Duodenal mucosa (tissue), 2 donors: ENCODE measurements around the gene ARHGAP44.

Experiments
- H3K27ac ChIP-seq: one replicate; pipeline ENCODE4 v1.7.0; 2013; ENCODE audit warnings: low read depth, low read length
- H3K27me3 ChIP-seq, 2 donors: one replicate each; pipeline ENCODE4 v1.7.0; 2013; ENCODE audit warnings: low read length in 2 of 2, control low read depth in 1 of 2; ENCODE audit not compliant: insufficient read depth in 2 of 2, control insufficient read depth in 1 of 2
- H3K36me3 ChIP-seq, 2 donors: one replicate each; pipeline ENCODE4 v1.7.0; 2013; ENCODE audit warnings: low read length in 2 of 2, control low read depth in 1 of 2; ENCODE audit not compliant: insufficient read depth in 2 of 2, control insufficient read depth in 1 of 2
- H3K4me1 ChIP-seq, 2 donors: one replicate each; pipeline ENCODE4 v1.7.0; 2013; ENCODE audit warnings: low read length in 2 of 2, control low read depth in 1 of 2; ENCODE audit not compliant: insufficient read depth in 2 of 2, control insufficient read depth in 1 of 2
- H3K4me3 ChIP-seq, 2 donors: one replicate each; pipeline ENCODE4 v1.7.0; 2013; ENCODE audit warnings: low read length in 2 of 2, low read depth in 1 of 2
- H3K9ac ChIP-seq, 2 donors: one replicate each; pipeline ENCODE4 v1.7.0; 2013; ENCODE audit warnings: low read length in 2 of 2, low read depth in 1 of 2
- H3K9me3 ChIP-seq, 2 donors: one replicate each; pipeline ENCODE4 v1.7.0; 2013; ENCODE audit warnings: low read length in 2 of 2, control low read depth in 1 of 2; ENCODE audit not compliant: control insufficient read depth in 1 of 2

Gene ARHGAP44

DNA sequence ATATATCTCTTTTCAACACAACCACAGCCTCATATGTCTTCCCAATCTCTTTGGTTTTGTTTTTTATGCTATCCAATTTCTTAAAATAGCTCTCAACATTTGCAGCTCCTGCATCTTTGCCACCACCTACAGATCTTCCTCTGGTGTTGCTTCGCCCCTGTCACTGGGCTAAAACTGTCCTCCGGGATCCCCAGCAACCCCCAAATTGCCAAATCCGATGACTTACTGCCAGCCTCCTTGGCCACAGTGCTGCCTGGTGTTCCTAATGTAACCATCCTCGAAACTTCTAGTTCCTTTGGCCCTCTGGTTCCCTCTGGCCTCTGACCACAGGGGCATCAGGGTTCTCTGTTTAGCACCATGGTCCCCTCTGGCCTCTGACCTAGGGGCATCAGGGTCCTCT lies 157.7 kb downstream of the ARHGAP44 start:
- H3K4me3 ChIP-seq = no peak overlapping the region
- no peak overlapping the region for H3K27ac ChIP-seq
- H3K4me1 ChIP-seq = no peaks in the 10 kb centered on the region
- no peaks in the 10 kb centered on the region for H3K9me3 ChIP-seq
- no peak overlapping the region for H3K9ac ChIP-seq
- peaks cover 9 to 23% of the 10 kb centered on the region in 2 donors for H3K36me3 ChIP-seq
- H3K27me3 ChIP-seq = no peaks in the 10 kb centered on the region

- Histone ChIP-seq H3K9ac (no peak overlapping the region), H3K4me3 (no peak overlapping the region), H3K9me3 (peaks cover 0 to 4% of the 10 kb centered on the region in 2 donors), H3K36me3 (peaks cover 23 to 47% of the 10 kb centered on the region in 2 donors), H3K27ac (no peak overlapping the region), H3K4me1 (no peaks in the 10 kb centered on the region), H3K27me3 (no peaks in the 10 kb centered on the region)
These were observed 162.7 kb downstream of the ARHGAP44 start for GRCh38 chr17:12952012-12952411.

GRCh38 chr17:12953156-12953555 lies 163.9 kb downstream of the ARHGAP44 start:
- Histone ChIP-seq H3K4me1 (no peaks in the 10 kb centered on the region), H3K27me3 (no peaks in the 10 kb centered on the region), H3K36me3 (peaks cover 32 to 50% of the 10 kb centered on the region in 2 donors), H3K4me3 (no peak overlapping the region), H3K9ac (no peak overlapping the region), H3K27ac (no peak overlapping the region), H3K9me3 (peaks cover 0 to 15% of the 10 kb centered on the region in 2 donors)

- peaks cover 0 to 16% of the 10 kb centered on the region in 2 donors for H3K9me3 ChIP-seq
- H3K9ac ChIP-seq = no peak overlapping the region
- H3K27ac ChIP-seq = no peak overlapping the region
- peaks cover 26 to 55% of the 10 kb centered on the region in 2 donors for H3K36me3 ChIP-seq
- H3K4me1 ChIP-seq = no peaks in the 10 kb centered on the region
- H3K27me3 ChIP-seq = no peaks in the 10 kb centered on the region
- H3K4me3 ChIP-seq = no peak overlapping the region
These were observed 166.2 kb downstream of the ARHGAP44 start for GRCh38 chr17:12955521-12955920.

DNA sequence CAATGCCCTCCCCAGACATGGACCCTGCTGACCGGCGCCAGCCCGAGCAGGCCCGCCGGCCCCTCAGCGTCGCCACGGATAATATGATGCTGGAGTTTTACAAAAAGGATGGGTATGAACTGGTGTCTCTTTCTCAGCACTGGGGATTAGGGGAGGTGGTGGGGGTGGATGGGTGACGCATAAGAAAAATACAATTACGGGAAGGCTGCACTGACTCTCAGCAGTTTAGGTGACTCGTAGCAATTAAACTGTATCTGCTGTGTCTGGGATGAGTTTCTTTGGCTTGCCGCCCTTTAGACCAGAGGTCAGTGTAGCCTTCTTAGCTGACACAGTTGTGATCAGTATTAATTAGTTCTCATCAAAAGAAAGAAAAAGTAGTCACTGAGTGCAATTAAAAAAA lies 169.5 kb downstream of the ARHGAP44 start:
- H3K36me3 ChIP-seq = peaks cover 22 to 45% of the 10 kb centered on the region in 2 donors
- H3K4me1 ChIP-seq = no peaks in the 10 kb centered on the region
- no peaks in the 10 kb centered on the region for H3K27me3 ChIP-seq
- H3K4me3 ChIP-seq = no peak overlapping the region
- H3K9ac ChIP-seq = no peak overlapping the region
- peaks cover 0 to 16% of the 10 kb centered on the region in 2 donors for H3K9me3 ChIP-seq
- no peak overlapping the region for H3K27ac ChIP-seq

- H3K4me1 ChIP-seq = no peaks in the 10 kb centered on the region
- H3K27ac ChIP-seq = no peak overlapping the region
- no peak overlapping the region for H3K9ac ChIP-seq
- H3K9me3 ChIP-seq = peaks cover 0 to 16% of the 10 kb centered on the region in 2 donors
- H3K4me3 ChIP-seq = no peak overlapping the region
- no peaks in the 10 kb centered on the region for H3K27me3 ChIP-seq
- peaks cover 22 to 40% of the 10 kb centered on the region in 2 donors for H3K36me3 ChIP-seq
These were observed 170.1 kb downstream of the ARHGAP44 start for GRCh38 chr17:12959441-12959840.

DNA sequence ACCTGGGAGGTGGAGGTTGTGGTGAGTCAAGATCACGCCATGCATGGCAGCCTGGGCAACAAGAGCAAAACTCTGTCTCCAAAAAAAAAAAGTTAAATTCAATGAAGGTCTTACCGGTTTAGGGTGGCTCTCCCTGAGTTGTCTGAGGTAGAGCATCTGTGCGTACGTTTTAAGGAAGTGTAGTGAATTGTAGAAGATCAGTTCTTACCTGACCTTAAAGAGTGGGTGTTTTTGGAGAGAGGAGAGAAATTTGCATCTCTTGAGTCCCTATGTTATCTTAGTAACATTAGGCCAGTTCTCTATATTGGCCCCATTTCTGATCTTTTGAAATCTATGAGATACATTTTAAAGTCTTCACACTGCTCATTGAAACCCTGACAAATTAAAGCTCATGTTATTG lies 172.4 kb downstream of the ARHGAP44 start:
- peaks cover 0 to 12% of the 10 kb centered on the region in 2 donors for H3K9me3 ChIP-seq
- no peak overlapping the region for H3K9ac ChIP-seq
- H3K36me3 ChIP-seq = peaks cover 13 to 25% of the 10 kb centered on the region in 2 donors
- no peaks in the 10 kb centered on the region for H3K4me1 ChIP-seq
- no peaks in the 10 kb centered on the region for H3K27me3 ChIP-seq
- H3K4me3 ChIP-seq = no peak overlapping the region
- H3K27ac ChIP-seq = no peak overlapping the region

GRCh38 chr17:12963505-12963904 lies 174.2 kb downstream of the ARHGAP44 start:
- no peak overlapping the region for H3K9ac ChIP-seq
- H3K27me3 ChIP-seq = no peaks in the 10 kb centered on the region
- H3K9me3 ChIP-seq = no peaks in the 10 kb centered on the region
- no peak overlapping the region for H3K27ac ChIP-seq
- H3K4me1 ChIP-seq = no peaks in the 10 kb centered on the region
- H3K4me3 ChIP-seq = no peak overlapping the region
- peaks cover 0 to 9% of the 10 kb centered on the region in 2 donors for H3K36me3 ChIP-seq

DNA sequence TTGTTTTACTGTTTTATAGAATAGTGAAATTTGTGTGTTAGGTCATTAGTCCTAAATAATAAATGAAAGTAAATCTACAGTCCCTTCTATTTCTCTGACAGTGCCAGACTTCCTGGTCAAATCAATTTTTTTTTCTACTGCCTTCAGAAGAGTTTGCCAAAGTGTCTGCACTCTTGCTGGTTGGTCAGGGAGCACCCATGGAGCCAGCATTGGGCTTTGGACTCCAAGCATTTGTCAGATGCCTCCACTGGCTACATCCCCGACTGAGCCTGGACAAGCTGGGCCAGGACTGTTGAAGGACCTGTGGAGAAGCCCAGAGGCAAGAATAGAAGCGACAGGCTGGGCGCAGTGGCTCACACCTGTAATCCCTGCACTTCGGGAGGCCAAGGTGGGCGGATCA lies 174.9 kb downstream of the ARHGAP44 start:
- no peaks in the 10 kb centered on the region for H3K27me3 ChIP-seq
- H3K36me3 ChIP-seq = peaks cover 0 to 2% of the 10 kb centered on the region in 2 donors
- H3K4me3 ChIP-seq = no peak overlapping the region
- H3K9me3 ChIP-seq = no peaks in the 10 kb centered on the region
- no peaks in the 10 kb centered on the region for H3K4me1 ChIP-seq
- no peak overlapping the region for H3K27ac ChIP-seq
- H3K9ac ChIP-seq = no peak overlapping the region

DNA sequence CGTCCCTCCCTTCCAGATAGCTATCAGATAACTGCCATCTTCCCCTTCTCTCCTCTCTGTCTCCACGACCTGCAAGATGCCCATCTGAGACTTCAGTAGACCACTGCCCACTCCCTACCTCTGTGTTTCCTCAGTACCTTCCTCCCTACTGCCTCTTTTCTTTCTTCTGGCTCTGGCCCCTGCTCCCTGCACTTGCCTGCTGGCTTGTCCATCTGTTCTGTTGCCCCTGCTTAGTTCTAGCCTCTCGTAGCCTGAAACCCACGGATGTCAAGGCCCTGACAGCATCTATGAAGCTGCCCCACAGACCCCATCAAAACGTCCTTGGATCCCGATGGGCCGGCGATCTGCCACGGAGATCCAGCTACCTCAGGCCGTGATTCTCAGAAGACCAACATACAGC lies 175.5 kb downstream of the ARHGAP44 start:
- Histone ChIP-seq H3K36me3 (no peaks in the 10 kb centered on the region), H3K27me3 (no peaks in the 10 kb centered on the region), H3K9ac (no peak overlapping the region), H3K27ac (no peak overlapping the region), H3K4me3 (no peak overlapping the region), H3K9me3 (no peaks in the 10 kb centered on the region), H3K4me1 (no peaks in the 10 kb centered on the region)

DNA sequence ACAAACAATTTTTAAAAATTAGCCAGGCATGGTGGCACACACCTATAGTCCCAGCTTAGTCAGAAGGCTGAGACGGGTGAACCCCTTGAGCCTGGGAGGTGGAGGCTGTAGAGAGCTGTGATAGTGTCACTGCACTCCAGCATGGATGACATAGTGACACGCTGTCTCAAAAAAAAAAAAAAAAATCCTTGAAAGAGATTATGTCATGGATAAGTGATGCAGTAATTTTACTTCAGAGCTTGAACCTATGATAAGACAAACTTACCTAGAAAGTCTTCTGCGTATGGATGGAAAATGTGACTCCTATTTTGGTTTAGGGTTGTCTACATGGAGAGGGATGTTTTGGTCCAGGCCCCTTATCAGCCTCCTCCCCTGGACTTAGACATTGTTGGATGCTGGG lies 176.7 kb downstream of the ARHGAP44 start:
- no peaks in the 10 kb centered on the region for H3K36me3 ChIP-seq
- H3K27ac ChIP-seq = no peak overlapping the region
- no peaks in the 10 kb centered on the region for H3K27me3 ChIP-seq
- H3K4me3 ChIP-seq = no peak overlapping the region
- no peaks in the 10 kb centered on the region for H3K9me3 ChIP-seq
- no peaks in the 10 kb centered on the region for H3K4me1 ChIP-seq
- no peak overlapping the region for H3K9ac ChIP-seq
